PC-3 (cell line): ENCODE results near the gene OVCA2. TPM values are rescaled to one million over a fixed set of nuclear protein-coding genes. Genes with fewer than 3 reads are reported as not detected.
A peak's percentile ranks its signal among the peaks of the same experiment; 100 is the strongest.

Experiments
- ATAC-seq: fragments of 200-7000 bp; cut with Tn5 transposase; 2 replicates; pipeline ENCODE4 v1.9.1; 2020; ENCODE audit warnings: mild to moderate bottlenecking, moderate library complexity
- BruUV-seq: library from RNA; stranded (reverse); fragments of 400-500 nt; replicated peaks from 2 replicates; lab custom pipeline; 2021; lab: Mats Ljungman, UMichigan
- CTCF ChIA-PET: fragments of 300-600 bp; sonication (Branson Sonifier 250); formaldehyde crosslinking; loops from one replicate; lab custom pipeline; 2022; ENCODE audit warnings: antibody characterized with exemption; lab: Charles Lee
- POLR2A ChIA-PET: fragments of 300-600 bp; sonication (Branson Sonifier 250); formaldehyde crosslinking; loops from one replicate; lab custom pipeline; 2022; ENCODE audit warnings: antibody characterized with exemption; ENCODE audit not compliant: unreplicated experiment; lab: Charles Lee
- DNase-seq: peaks from one replicate; pipeline ENCODE4 v3.0.0-alpha.2; 2015
- H2AFZ ChIP-seq: fragments of 300-600 bp; sonication (generic); 2 replicates; pipeline ENCODE4 v1.6.0; 2016; ENCODE audit warnings: antibody characterized with exemption, low read length
- H3F3A ChIP-seq: fragments of 300-600 bp; sonication (generic); one replicate; pipeline ENCODE4 v1.6.0; 2017; ENCODE audit warnings: antibody characterized with exemption, low read length, control low read depth, mild to moderate bottlenecking; ENCODE audit not compliant: unreplicated experiment
- H3K27ac ChIP-seq: fragments of 300-600 bp; sonication (generic); 2 replicates; pipeline ENCODE4 v1.5.1; 2016; ENCODE audit warnings: mild to moderate bottlenecking, low read length
- H3K27me3 ChIP-seq: fragments of 300-600 bp; sonication (generic); 2 replicates; pipeline ENCODE4 v1.6.1; 2016; ENCODE audit warnings: low read length, mixed read lengths
- H3K36me3 ChIP-seq: fragments of 300-600 bp; sonication (generic); 2 replicates; pipeline ENCODE4 v1.6.1; 2016; ENCODE audit warnings: low read depth, mixed run types, low read length, mixed read lengths
- H3K4me1 ChIP-seq: fragments of 300-600 bp; sonication (generic); 2 replicates; pipeline ENCODE4 v1.5.1; 2016; ENCODE audit warnings: low read length; ENCODE audit not compliant: insufficient read depth
- H3K4me2 ChIP-seq: fragments of 300-600 bp; sonication (generic); 2 replicates; pipeline ENCODE4 v1.6.0; 2016; ENCODE audit warnings: low read length
- H3K4me3 ChIP-seq: fragments of 300-600 bp; sonication (generic); 2 replicates; pipeline ENCODE4 v1.5.1; 2016; ENCODE audit warnings: mild to moderate bottlenecking, low read length, mixed read lengths
- H3K79me2 ChIP-seq: fragments of 300-600 bp; sonication (generic); 2 replicates; pipeline ENCODE4 v1.6.1; 2017; ENCODE audit warnings: low read length, mixed read lengths
- H3K9ac ChIP-seq: fragments of 300-600 bp; sonication (generic); 2 replicates; pipeline ENCODE4 v1.6.0; 2016; ENCODE audit warnings: mild to moderate bottlenecking, low read length
- H3K9me2 ChIP-seq: fragments of 300-600 bp; sonication (generic); replicated peaks from 2 replicates; pipeline ENCODE4 v1.6.1; 2016; ENCODE audit warnings: mixed run types, low read length, mixed read lengths
- H3K9me3 ChIP-seq: fragments of 300-600 bp; sonication (generic); 2 replicates; pipeline ENCODE4 v1.6.1; 2016; ENCODE audit warnings: low read length, mixed read lengths
- H4K20me1 ChIP-seq: fragments of 300-600 bp; sonication (generic); 2 replicates; pipeline ENCODE4 v1.6.1; 2016; ENCODE audit warnings: low read length, mixed read lengths
- EZH2 ChIP-seq: fragments of 300-600 bp; sonication (generic); IDR thresholded peaks from one replicate; pipeline ENCODE4 v1.6.1; 2017; ENCODE audit warnings: antibody characterized with exemption, mild to moderate bottlenecking, low read length; ENCODE audit not compliant: unreplicated experiment
- EZH2phosphoT487 ChIP-seq: fragments of 300-600 bp; sonication (generic); IDR thresholded peaks from 2 replicates; pipeline ENCODE4 v1.6.1; 2018; ENCODE audit warnings: mild to moderate bottlenecking, antibody characterized with exemption, low read length, borderline replicate concordance
- intact Hi-C: fragments of 100-400 bp; cut with micrococcal nuclease; formaldehyde crosslinking; loops from 2 replicates; pipeline ENCODE4 v1.9.0; 2023
- total RNA-seq: library from RNA; depleted of rRNA; stranded (reverse); fragments of >200 nt; gene quantifications from 2 replicates; pipeline ENCODE4 v1.2.3, GENCODE V29; 2014
- TF ChIP-seq, protein P1 (sequence below): fragments of 300-600 bp; sonication (generic); conservative IDR thresholded peaks from 2 replicates; pipeline ENCODE4 v1.5.1; 2017; ENCODE audit warnings: antibody characterized with exemption, low read depth, mild to moderate bottlenecking, low read length

The OVCA2 gene
- total RNA-seq, 1 experiment from 2014 or later: 58.6 TPM

- TF ChIP-seq, protein P1, sequence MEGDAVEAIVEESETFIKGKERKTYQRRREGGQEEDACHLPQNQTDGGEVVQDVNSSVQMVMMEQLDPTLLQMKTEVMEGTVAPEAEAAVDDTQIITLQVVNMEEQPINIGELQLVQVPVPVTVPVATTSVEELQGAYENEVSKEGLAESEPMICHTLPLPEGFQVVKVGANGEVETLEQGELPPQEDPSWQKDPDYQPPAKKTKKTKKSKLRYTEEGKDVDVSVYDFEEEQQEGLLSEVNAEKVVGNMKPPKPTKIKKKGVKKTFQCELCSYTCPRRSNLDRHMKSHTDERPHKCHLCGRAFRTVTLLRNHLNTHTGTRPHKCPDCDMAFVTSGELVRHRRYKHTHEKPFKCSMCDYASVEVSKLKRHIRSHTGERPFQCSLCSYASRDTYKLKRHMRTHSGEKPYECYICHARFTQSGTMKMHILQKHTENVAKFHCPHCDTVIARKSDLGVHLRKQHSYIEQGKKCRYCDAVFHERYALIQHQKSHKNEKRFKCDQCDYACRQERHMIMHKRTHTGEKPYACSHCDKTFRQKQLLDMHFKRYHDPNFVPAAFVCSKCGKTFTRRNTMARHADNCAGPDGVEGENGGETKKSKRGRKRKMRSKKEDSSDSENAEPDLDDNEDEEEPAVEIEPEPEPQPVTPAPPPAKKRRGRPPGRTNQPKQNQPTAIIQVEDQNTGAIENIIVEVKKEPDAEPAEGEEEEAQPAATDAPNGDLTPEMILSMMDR: no peak
- TF ChIP-seq EZH2phosphoT487: no peak
- TF ChIP-seq EZH2: no peak
- H3K9me3 ChIP-seq: no peaks in the 10 kb centered on the region
- ChIA-PET CTCF (interaction anchor here (0.6 kb wide), 1 partner anchor 210 kb away, joined by 3 read pairs; no protein-coding TSS in a partner anchor), POLR2A (no interaction called here)
- no peak overlapping the region for H3K9ac ChIP-seq
- H3K27me3 ChIP-seq: no peaks in the 10 kb centered on the region
- H3K9me2 ChIP-seq: no peaks in the 10 kb centered on the region
- no TSS peak for BruUV-seq
- no peak for DNase-seq
- ATAC-seq: no peak
- H3K79me2 ChIP-seq: no peaks in the 10 kb centered on the region
- peaks cover 7% of the 10 kb centered on the region for H3K4me1 ChIP-seq
- H3F3A ChIP-seq: no peaks in the 10 kb centered on the region
- intact Hi-C loops: no loop called here
- no peak overlapping the region for H3K4me3 ChIP-seq
- no peak overlapping the region for H3K4me2 ChIP-seq
- no peaks in the 10 kb centered on the region for H3K36me3 ChIP-seq
- H3K27ac ChIP-seq: no peak overlapping the region
- H4K20me1 ChIP-seq: no peaks in the 10 kb centered on the region
- H2AFZ ChIP-seq: no peak overlapping the region
Measured at GRCh38 chr17:2057760-2058585, 16.2 kb downstream of the OVCA2 start.

DNA sequence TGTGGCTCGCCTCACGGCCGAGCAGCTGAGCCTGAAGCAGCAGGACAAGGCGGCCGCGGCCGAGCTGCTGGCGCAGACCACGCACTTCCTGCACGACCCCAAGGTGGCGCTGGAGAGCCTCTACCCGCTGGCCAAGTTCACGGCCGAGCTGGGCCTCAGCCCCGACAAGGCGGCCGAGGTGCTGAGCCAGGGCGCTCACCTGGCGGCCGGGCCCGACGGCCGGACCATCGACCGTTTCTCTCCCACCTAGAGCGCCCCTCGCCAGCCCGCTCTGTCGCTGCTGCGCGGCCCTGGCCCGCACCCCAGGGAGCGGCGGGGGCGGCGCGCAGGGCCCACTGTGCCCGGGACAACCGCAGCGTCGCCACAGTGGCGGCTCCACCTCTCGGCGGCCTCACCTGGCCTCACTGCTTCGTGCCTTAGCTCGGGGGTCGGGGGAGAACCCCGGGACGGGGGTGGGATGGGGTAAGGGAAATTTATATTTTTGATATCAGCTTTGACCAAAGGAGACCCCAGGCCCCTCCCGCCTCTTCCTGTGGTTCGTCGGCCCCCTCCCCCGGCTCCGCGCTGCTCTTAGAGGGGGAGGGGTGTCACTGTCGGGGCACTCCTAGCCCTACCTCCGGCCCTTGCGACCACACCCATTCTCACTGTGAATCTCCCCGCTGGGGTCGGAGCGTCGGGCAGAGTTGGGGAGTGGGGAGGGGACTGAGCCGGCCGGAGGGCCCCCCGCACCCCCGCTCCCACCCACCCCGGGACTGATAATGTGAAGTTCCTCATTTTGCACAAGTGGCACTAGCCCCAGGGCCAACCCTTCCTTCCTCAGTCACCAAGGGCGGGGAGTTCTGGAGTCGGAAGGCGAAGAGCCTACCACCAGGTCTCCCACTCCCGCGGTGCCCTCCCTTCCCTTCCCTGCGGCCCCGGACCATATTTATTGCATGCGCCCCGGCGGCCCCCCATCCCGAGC, 17.0 kb downstream of the OVCA2 start:
- Histone ChIP-seq H3K4me2 (no peak overlapping the region), H3K9me3 (no peaks in the 10 kb centered on the region), H3K79me2 (no peaks in the 10 kb centered on the region), H2AFZ (no peak overlapping the region), H3K9ac (no peak overlapping the region), H3K4me1 (peaks cover 7% of the 10 kb centered on the region), H3K4me3 (no peak overlapping the region), H4K20me1 (no peaks in the 10 kb centered on the region), H3K27ac (no peak overlapping the region), H3K9me2 (no peaks in the 10 kb centered on the region), H3K27me3 (no peaks in the 10 kb centered on the region), H3F3A (no peaks in the 10 kb centered on the region), H3K36me3 (no peaks in the 10 kb centered on the region)
- POLR2A ChIA-PET: no interaction called here
- no peak for ATAC-seq
- CTCF ChIA-PET: interaction anchor here (0.6 to 0.7 kb wide), 2 partner anchors 10 to 209 kb away, joined by 3 read pairs; no protein-coding TSS in a partner anchor
- BruUV-seq: no TSS peak
- TF ChIP-seq EZH2phosphoT487 (no peak), EZH2 (no peak)
- TF ChIP-seq, protein P1: peak; percentile 44; the same call in 1 of the 2 replicates
- no peak for DNase-seq
- intact Hi-C loops: no loop called here
